LoVo (cell line): ENCODE results near the gene SESN1.
"Not testable (repeated sequence)": the region's sequence is repeated elsewhere in the genome, so short reads cannot be mapped to it uniquely, and the experiment has no call there.

Experiments
- DNase-seq: peaks from one replicate; pipeline ENCODE4 v3.0.0-alpha.2; 2016; ENCODE audit warnings: low spot score

Gene SESN1

GRCh38 chr6:109094416-109095035 is at the start of gene SESN1:
TSS of gene SESN1 (minus strand) at chr6:109094846. CDS start at chr6:109094073, 773 bp downstream.
- peak; percentile 89 for DNase-seq

- no peak for DNase-seq
These were observed 48.5 kb upstream of the SESN1 start for GRCh38 chr6:109143191-109143590.

GRCh38 chr6:109142067-109142466 is 47.4 kb upstream of the SESN1 start:
- DNase-seq, result not testable (repeated sequence)

- DNase-seq, result peak; percentile 13
These were observed 44.5 kb upstream of the SESN1 start for GRCh38 chr6:109139109-109139508.

- not testable (repeated sequence) for DNase-seq
These were observed 41.9 kb upstream of the SESN1 start for GRCh38 chr6:109136530-109136929.

GRCh38 chr6:109136039-109136438 is 41.4 kb upstream of the SESN1 start:
- not testable (repeated sequence) for DNase-seq

- DNase-seq, result not testable (repeated sequence)
These were observed 41.0 kb upstream of the SESN1 start for GRCh38 chr6:109135600-109135999.

GRCh38 chr6:109130065-109130464 is 35.4 kb upstream of the SESN1 start:
- no peak for DNase-seq

- no peak for DNase-seq
These were observed 30.9 kb upstream of the SESN1 start for GRCh38 chr6:109125504-109125903.

GRCh38 chr6:109124219-109124618 is 29.6 kb upstream of the SESN1 start:
- DNase-seq, result no peak

GRCh38 chr6:109121411-109121810 is 26.8 kb upstream of the SESN1 start:
- no peak for DNase-seq

- DNase-seq, result no peak
These were observed 24.3 kb upstream of the SESN1 start for GRCh38 chr6:109118871-109119354.

- DNase-seq, result no peak
These were observed 23.7 kb upstream of the SESN1 start for GRCh38 chr6:109118337-109118736.

- DNase-seq, result no peak
These were observed 22.8 kb upstream of the SESN1 start for GRCh38 chr6:109117346-109118035.

GRCh38 chr6:109112663-109113062 is 18.0 kb upstream of the SESN1 start:
- DNase-seq, result not testable (repeated sequence)

- not testable (repeated sequence) for DNase-seq
These were observed 15.0 kb upstream of the SESN1 start for GRCh38 chr6:109109663-109110062.

GRCh38 chr6:109105681-109106080 is 11.0 kb upstream of the SESN1 start:
- no peak for DNase-seq

GRCh38 chr6:109104512-109104911 is 9.9 kb upstream of the SESN1 start:
- no peak for DNase-seq

GRCh38 chr6:109103942-109104341 is 9.3 kb upstream of the SESN1 start:
- no peak for DNase-seq

GRCh38 chr6:109102762-109103161 is 8.1 kb upstream of the SESN1 start:
- no peak for DNase-seq

- DNase-seq, result no peak
These were observed 3.0 kb upstream of the SESN1 start for GRCh38 chr6:109097661-109098060.

- no peak for DNase-seq
These were observed 1.6 kb upstream of the SESN1 start for GRCh38 chr6:109096208-109096607.

- DNase-seq, result no peak
These were observed 1.1 kb upstream of the SESN1 start for GRCh38 chr6:109095835-109096084.
